ENCODE results near the gene RASSF4.

Gene RASSF4

GRCh38 chr10:44927352-44927751 lies 32.2 kb upstream of the RASSF4 start:
- in situ Hi-C loops (cut with MboI; ENCODE audit: low sequenced_read_pairs) = no loop called here

DNA sequence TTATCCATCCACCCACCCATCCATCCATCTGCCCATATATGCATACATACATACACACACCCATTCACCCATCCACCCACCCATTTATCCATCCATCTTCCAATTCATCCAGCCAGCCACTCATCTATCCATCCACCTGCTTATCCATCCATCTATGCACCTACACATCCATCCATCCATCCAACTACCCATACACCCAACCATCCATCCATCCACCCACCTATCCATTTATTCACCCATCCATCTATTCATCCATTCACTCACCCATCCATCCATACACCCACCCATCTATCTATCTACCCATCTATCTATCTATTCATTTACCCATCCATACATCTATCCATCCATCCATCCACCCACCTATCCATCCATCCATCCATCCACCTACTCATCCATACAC lies 31.1 kb upstream of the RASSF4 start:
- in situ Hi-C loops (cut with MboI; ENCODE audit: low sequenced_read_pairs) = no loop called here

- in situ Hi-C loops (cut with MboI; ENCODE audit: low sequenced_read_pairs) = no loop called here
These were observed 30.0 kb upstream of the RASSF4 start for GRCh38 chr10:44929356-44930255.

DNA sequence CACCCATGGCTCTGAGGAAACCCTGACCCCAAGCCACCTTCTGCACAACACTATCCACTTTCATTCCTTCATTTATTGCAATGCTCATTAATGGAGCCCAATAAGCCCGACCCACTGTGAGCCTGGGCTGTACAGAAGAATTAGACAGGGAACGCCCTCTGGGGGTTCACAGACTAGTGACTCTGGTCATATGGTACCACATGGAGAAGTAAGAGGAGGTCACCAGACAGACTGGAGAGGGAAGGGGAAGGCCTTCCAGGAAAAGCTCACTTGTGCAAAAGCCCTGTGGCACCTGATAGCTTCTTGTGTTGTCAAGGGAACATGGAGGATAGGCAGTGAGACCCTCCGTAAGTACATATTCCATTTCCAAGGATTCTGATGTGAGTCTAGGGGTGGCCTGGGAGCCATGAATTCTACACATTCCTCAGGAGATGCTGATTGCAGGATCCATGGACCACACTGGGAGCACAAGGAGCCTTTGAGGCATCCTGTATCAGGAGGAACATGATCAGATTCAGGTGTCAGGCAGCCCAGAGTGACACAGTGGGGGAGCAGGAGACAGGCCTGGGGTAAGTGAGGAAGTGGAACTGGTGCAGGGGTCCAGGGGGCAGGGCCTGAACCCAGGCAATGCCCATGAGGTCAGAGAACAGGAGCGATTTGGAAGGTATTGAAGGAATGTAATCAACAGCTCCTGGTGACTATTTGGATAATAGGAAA lies 28.5 kb upstream of the RASSF4 start:
- in situ Hi-C loops (cut with MboI; ENCODE audit: low sequenced_read_pairs) = no loop called here

DNA sequence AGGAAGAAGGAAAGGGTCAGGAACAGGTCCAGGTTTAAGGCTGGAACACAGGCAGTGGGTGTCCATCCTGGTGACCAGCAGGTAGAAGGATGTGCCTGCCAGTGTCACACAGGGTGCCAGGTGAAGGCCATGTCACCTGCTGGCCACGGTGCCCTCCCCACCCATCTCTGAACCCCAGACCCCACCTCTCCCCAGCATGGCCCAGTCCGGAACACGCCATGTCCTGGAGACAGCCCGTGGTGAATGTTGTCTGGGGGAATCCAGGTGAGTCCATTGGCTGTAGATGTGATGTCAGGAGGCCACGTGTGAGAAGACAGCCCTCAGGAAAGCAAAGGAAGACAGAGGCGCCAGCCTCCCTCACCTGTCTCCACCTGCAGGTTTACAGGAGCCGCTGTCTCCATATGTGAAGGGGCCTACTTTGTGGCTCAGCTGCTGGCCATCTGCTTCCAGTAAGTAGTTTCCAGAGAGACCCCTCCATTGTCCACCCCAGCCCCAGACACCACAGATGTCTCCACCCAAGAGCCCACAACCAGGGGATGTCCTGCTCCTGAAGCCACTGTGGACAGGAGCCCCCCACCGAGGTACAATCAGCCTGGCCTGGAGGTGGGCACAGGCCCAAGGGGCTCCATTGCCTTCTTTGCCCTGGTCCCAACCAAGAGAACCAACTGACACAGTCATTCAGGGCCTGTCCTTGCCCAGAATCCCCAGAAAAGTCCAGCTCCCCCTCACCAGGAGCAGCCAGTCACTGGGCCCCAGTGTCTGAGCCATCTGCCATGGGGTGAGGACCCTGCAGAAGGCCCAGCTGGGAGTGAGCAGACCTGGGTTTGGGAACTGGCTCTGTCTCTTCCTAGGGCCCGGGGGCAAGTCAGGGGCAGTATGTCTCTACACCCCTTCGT lies 27.7 kb upstream of the RASSF4 start:
- in situ Hi-C loops (cut with MboI; ENCODE audit: low sequenced_read_pairs) = no loop called here

- in situ Hi-C loops (cut with MboI; ENCODE audit: low sequenced_read_pairs) = no loop called here
These were observed 26.8 kb upstream of the RASSF4 start for GRCh38 chr10:44932517-44933450.

DNA sequence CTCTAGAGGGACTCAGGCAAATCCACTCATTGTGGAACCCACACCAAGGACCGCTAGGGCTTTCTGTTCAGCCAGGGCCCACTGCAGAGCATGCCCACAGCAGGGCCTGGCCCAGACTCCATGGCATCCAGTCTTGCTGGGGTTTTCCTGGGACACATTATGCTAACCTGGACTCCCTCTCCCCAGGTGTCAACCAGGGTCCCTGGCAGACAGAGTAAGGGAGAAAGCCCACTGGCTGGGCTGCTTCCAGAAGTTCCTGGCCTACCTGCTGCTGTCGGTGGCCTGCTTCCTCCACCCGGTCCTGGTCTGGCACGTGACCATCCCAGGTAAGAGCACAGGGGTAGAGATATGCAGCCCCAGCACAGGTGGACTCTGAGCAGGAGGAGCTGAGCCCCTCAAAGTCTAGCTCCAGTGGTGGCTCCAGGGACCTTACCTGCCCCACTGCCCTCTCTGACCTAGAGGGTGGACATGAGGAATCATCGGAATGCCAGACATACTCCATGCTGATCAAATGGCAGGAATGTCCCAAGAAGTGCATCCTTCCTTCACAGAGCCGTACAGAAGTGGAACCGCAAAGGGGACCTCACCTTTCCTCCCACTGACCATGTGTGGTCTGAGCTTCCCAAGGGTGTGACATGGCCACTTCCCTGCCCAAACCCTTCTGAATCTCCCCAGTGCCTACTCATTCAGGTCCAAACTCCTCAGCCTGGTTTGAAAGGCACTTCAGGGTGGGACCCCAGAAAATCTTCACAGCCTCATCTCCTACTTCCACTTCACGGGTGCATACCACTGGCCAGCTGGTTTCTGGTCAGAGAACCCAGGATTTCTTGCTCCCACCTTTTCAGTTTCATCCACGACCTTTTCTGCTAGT lies 25.9 kb upstream of the RASSF4 start:
- in situ Hi-C loops (cut with MboI; ENCODE audit: low sequenced_read_pairs) = no loop called here

- in situ Hi-C loops (cut with MboI; ENCODE audit: low sequenced_read_pairs) = no loop called here
These were observed 25.0 kb upstream of the RASSF4 start for GRCh38 chr10:44934416-44935200.

DNA sequence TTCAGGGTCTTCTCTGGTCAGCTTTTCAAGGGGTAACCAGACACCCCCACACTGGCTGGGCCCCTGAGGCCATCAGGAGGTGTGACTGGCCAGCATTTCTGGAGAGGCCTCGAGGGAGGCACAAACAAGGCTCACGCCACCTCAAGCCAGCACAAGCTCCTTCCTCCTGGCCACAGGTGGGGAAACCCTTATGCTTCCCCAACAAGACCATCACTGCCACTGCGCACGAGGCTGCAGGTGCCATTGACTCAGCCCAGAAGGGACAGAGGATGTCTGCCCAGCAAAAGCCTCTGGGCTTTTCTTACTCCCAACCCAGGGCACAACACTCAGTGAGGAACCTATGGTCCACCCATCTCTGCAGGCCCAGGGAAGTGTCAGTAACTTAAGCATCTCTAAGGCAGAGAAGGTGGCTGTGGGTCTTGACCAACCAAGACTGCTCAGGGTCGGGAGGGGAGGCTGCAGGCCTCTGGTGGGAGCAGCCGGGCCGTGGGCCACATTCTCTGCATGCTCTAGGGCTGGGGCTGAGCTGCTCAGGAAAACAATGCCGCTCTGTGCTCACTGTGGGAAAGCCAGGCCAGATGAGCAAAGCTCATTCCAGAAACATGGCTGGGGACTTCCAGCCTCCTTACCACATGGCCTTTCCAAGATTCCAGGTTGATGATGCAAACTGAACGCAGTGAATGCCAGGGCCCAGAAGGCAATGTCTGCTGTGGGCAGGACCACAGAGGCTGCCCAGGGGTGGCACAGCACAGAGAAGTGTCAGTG lies 24.2 kb upstream of the RASSF4 start:
- in situ Hi-C loops (cut with MboI; ENCODE audit: low sequenced_read_pairs) = no loop called here

DNA sequence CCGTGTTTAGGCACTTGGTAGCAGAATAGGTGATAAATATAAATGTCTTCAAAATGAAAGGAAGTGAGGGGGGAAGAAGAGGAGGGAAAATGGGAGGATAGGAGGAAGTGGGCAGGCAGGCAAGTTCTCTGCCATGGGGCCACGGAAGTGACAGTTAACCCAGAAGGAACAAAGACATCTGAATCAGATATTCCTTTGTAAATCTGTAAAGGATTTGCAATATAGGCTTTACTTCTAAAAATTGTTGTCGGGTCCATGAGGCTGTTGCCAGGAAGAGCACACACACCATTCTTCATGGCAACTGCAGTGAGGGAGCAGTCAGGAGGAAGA lies 23.7 kb upstream of the RASSF4 start:
- in situ Hi-C loops (cut with MboI; ENCODE audit: low sequenced_read_pairs) = no loop called here

GRCh38 chr10:44936314-44936975 lies 23.2 kb upstream of the RASSF4 start:
- in situ Hi-C loops (cut with MboI; ENCODE audit: low sequenced_read_pairs) = no loop called here

DNA sequence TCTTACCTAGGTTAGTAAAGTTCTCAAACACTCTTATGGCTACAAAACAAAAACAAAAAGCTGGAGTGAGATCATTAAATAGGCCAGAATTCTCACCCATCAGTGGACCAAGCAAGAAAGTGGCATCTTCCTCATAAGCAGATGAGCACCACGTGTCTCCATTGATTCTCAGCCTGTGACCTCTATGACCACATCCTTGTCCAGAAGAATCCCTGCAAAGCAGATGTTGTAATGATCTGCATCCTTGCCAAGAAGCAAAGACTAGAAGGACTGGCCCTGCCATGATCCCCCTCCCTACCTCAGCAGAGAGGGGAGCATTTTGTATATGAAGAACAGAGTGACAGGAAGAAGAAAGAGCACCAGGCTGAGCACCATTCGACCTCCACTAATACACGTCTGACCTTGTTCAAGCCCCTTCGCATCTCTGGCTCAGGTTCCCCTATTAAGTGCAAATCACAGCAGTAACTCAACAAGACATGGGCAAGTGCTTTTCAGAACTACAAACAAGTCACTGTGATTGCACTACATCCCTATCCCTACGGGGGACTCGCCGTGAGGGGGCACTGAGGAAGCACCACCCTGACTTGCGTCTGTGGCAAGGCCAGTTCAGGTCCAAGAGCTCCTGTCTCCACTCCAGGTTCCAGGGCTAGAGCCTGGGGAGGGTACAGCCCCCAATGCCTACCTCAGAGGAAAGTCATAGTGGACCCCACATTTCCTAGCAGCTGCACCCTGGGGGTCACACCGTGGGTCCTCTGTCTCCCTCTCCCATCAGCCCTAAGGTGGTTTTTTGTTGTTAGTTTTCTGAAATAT lies 22.2 kb upstream of the RASSF4 start:
- in situ Hi-C loops (cut with MboI; ENCODE audit: low sequenced_read_pairs) = no loop called here

DNA sequence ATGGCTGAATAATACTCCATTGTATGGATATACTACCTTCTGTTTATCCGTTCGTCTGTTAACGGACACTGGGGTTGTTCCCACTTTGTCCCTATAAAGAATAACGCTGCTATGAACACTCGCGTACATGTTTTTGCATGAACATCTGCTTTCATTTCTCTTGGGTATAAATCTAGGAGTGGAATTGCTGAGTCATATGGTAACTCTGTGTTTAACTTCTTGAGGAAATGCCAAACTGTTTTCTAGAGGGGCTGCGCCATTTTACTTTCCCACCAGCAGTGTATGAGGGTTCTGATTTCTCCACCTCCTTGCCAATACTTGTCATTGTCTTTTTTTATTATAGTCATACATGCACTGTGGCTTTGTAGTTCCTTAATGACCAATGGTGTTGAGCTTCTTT lies 20.6 kb upstream of the RASSF4 start:
- in situ Hi-C loops (cut with MboI; ENCODE audit: low sequenced_read_pairs) = no loop called here

DNA sequence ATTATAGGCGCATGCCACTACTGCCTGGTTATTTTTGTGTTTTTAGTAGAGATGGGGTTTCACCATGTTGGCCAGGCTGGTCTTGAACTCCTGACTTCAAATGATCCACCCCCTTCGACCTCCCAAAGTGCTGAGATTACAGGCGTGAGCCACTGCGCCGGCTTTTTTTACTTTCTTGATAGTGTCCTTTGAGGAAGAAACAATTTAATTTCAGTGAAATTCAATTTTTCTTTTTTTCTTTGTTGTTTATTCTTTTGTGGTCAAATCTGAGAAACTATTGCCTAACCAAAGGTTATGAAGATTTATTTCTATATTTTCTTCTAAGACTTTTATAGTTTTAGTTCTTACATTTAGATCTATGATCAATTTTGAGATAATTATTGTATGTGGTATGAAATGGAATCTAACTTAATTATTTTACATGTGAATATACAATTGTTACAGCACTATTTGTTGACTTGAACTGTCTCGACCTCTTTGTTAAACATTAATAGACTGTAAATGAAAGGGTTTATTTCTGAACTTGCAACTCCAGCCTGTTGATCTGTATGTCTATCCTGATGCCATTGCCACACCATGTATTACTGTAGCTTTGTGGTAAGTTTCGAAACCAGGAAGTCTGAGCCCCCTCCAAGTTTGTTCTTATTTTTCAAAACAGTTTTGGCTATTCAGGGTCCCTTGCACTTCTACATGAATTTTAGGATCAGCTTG lies 19.8 kb upstream of the RASSF4 start:
- in situ Hi-C loops (cut with MboI; ENCODE audit: low sequenced_read_pairs) = no loop called here

DNA sequence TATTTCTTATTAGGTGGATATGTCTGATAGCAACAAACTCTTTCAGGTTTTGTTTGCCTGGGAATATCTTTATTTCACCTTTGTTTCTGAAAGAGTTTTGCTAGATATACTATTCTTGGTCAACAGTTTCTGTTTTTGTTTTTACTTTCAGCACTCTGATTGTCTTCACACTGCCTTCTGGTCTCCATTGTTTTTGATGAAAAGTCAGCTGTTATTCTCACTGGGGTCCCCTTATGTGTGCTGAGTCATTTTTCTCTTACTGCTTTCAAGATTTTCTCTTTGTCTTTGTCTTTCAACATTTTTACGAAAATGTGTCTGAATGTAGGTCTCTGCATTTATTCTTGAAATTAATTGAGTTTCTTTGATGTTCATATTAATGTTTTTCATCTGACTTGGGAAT lies 15.2 kb upstream of the RASSF4 start:
- in situ Hi-C loops (cut with MboI; ENCODE audit: low sequenced_read_pairs) = no loop called here

DNA sequence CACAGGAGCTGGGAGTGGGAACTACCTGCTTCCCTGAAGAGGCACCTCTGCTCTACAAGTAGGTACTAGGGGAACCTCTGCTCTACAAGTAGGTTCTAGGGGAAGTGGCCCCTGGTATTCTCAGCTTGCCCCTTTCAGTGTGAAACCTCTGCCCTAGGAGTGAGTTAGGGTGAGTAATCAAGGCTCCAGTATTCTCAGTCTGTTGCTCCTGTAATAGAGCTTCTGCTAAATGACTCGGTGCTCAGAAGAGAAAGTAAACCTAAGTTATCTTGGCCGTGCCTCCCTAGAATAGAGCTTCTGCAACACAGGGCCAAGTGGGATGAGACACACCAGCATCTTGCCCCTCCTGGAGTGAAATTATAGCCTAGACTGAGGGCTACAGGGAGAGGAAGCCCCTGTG lies 13.4 kb upstream of the RASSF4 start:
- in situ Hi-C loops (cut with MboI; ENCODE audit: low sequenced_read_pairs) = no loop called here

All from HL-60/S4 treated with retinoic acid at 250 ng/mL for 4 days and 3 days (cell line).